Measurements from ENCODE around the gene STEAP2. TPM values are rescaled to one million over a fixed set of nuclear protein-coding genes. Genes with fewer than 3 reads are reported as not detected.

STEAP2 gene
- total RNA-seq, 1 experiment from 2014 or later, result 10.1 TPM

DNA sequence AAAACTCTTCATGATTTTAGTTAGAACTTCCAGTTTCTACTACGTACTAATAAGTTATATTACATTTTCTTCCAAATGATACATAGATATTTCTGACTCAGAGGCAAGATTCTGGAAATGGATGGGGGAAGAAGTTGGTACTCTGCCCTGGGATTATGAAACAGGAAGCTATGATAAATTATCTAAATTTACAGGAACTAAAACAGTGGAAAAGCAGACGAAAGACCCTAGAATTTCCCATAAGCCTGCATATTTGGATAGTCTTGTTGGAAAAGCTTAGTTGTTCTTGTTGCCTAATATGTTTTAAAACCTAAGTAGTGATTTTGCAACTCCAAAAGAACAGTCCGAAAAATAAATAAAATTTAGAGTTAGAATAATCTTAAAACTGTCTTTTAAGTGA is 55.3 kb downstream of the STEAP2 start:
- H3K36me3 ChIP-seq (ENCODE audit: low read depth), result no peaks in the 10 kb centered on the region
- H3K4me2 ChIP-seq, result no peak overlapping the region
- H3K27me3 ChIP-seq (ENCODE audit: insufficient read depth, low read depth), result no peaks in the 10 kb centered on the region
- BruUV-seq (replicated peaks), result no TSS peak
- no peaks in the 10 kb centered on the region for H3K9me2 ChIP-seq (ENCODE audit: insufficient read depth)
- peaks cover 3% of the 10 kb centered on the region; the same call in 1 of the 2 replicates for H3F3A ChIP-seq (ENCODE audit: insufficient read depth, low read depth)
- intact Hi-C loops (cut with micrococcal nuclease; ENCODE audit: unreplicated experiment), result no loop called here
- peaks cover 4% of the 10 kb centered on the region; the same call in 1 of the 2 replicates for H4K20me1 ChIP-seq (ENCODE audit: insufficient read depth)
- H3K27ac ChIP-seq, result no peak overlapping the region
- peaks cover 5% of the 10 kb centered on the region; the same call in 1 of the 2 replicates for H3K4me1 ChIP-seq (replicated peaks; ENCODE audit: insufficient read depth)
- DNase-seq, result no peak
- no peaks in the 10 kb centered on the region for H3K79me2 ChIP-seq (ENCODE audit: low read depth)
- no peak overlapping the region for H3K4me3 ChIP-seq
- CTCF ChIA-PET, result no interaction called here
- H2AFZ ChIP-seq, result no peak overlapping the region
- TF ChIP-seq, protein P1, sequence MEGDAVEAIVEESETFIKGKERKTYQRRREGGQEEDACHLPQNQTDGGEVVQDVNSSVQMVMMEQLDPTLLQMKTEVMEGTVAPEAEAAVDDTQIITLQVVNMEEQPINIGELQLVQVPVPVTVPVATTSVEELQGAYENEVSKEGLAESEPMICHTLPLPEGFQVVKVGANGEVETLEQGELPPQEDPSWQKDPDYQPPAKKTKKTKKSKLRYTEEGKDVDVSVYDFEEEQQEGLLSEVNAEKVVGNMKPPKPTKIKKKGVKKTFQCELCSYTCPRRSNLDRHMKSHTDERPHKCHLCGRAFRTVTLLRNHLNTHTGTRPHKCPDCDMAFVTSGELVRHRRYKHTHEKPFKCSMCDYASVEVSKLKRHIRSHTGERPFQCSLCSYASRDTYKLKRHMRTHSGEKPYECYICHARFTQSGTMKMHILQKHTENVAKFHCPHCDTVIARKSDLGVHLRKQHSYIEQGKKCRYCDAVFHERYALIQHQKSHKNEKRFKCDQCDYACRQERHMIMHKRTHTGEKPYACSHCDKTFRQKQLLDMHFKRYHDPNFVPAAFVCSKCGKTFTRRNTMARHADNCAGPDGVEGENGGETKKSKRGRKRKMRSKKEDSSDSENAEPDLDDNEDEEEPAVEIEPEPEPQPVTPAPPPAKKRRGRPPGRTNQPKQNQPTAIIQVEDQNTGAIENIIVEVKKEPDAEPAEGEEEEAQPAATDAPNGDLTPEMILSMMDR (conservative IDR thresholded peaks at IDR 0.05), result no peak
- no peak for TF ChIP-seq EZH2 (IDR thresholded peaks at IDR 0.05; ENCODE audit: low read depth)
- POLR2A ChIA-PET (ENCODE audit: unreplicated experiment), result interaction anchor here (0.7 kb wide), 1 partner anchor 66 kb away, joined by 7 read pairs; no protein-coding TSS in a partner anchor
- H3K9me3 ChIP-seq (ENCODE audit: insufficient read depth, low read depth), result no peaks in the 10 kb centered on the region

DNA sequence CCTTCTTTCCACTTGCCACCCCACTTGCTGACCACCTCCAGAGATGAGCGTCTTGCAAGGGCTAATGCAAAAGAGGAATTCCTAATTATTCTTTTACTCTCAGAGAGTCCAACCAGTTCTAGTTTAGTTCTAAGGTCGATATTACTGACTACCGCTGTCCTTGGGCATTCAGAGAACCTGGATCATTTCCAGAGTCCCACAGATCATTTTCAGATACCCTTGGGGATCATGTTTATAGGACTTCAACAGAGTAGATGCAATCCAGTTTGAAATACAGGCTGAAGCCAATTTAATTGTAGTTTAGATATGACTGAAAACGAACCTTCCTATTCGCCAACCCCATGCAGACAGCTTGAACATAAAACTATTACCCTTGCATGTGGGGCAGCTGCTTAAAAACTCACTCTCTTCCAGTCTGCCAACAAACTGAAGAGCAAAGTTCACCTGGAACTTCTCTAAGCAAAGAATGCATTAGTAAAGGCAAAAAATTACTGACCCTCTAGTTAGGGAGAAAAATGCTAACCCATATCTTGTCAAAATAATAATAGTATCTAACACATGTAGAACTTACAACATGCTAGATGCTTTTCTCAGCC is 55.8 kb downstream of the STEAP2 start:
- Histone ChIP-seq H3K27ac (no peak overlapping the region), H4K20me1 (ENCODE audit: insufficient read depth) (peaks cover 4% of the 10 kb centered on the region; the same call in 1 of the 2 replicates), H3K27me3 (ENCODE audit: insufficient read depth, low read depth) (no peaks in the 10 kb centered on the region), H3K4me2 (no peak overlapping the region), H2AFZ (no peak overlapping the region), H3F3A (ENCODE audit: insufficient read depth, low read depth) (no peaks in the 10 kb centered on the region; the same call in 1 of the 2 replicates), H3K9me2 (ENCODE audit: insufficient read depth) (no peaks in the 10 kb centered on the region), H3K9me3 (ENCODE audit: insufficient read depth, low read depth) (no peaks in the 10 kb centered on the region), H3K4me3 (no peak overlapping the region), H3K79me2 (ENCODE audit: low read depth) (no peaks in the 10 kb centered on the region), H3K4me1 (replicated peaks; ENCODE audit: insufficient read depth) (peaks cover 5% of the 10 kb centered on the region; the same call in 1 of the 2 replicates), H3K36me3 (ENCODE audit: low read depth) (no peaks in the 10 kb centered on the region)
- ChIA-PET CTCF (no interaction called here), POLR2A (ENCODE audit: unreplicated experiment) (no interaction called here)
- no peak for DNase-seq
- TF ChIP-seq EZH2 (IDR thresholded peaks at IDR 0.05; ENCODE audit: low read depth), result no peak
- TF ChIP-seq, protein P1 (conservative IDR thresholded peaks at IDR 0.05), result no peak
- BruUV-seq (replicated peaks), result no TSS peak
- intact Hi-C loops (cut with micrococcal nuclease; ENCODE audit: unreplicated experiment), result no loop called here

DNA sequence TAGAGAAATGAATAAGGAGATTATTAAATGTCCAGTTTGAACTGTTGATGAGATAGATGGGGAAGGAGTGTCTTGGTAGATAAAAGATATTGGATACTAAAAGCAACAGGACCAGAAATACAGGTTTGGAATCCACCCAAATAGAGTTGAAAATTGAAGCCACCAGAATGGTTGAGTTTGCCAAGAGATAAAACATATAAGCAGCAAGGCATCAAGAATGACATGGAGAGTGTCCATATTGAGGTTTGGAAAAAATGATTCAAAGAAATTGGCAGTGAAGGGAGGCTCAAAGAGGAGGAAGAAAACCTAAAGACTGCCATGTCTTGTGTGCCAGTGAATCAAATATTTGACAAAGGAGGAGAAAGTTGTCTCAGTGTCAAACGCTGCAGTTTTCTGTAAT is 57.6 kb downstream of the STEAP2 start:
- DNase-seq, result no peak
- Histone ChIP-seq H3K36me3 (ENCODE audit: low read depth) (no peaks in the 10 kb centered on the region), H4K20me1 (ENCODE audit: insufficient read depth) (no peaks in the 10 kb centered on the region), H3K9me3 (ENCODE audit: insufficient read depth, low read depth) (no peaks in the 10 kb centered on the region), H3K4me3 (no peak overlapping the region), H3K27ac (no peak overlapping the region), H3K4me2 (no peak overlapping the region), H3K9me2 (ENCODE audit: insufficient read depth) (no peaks in the 10 kb centered on the region), H3K79me2 (ENCODE audit: low read depth) (no peaks in the 10 kb centered on the region), H3K27me3 (ENCODE audit: insufficient read depth, low read depth) (no peaks in the 10 kb centered on the region), H3K4me1 (replicated peaks; ENCODE audit: insufficient read depth) (peaks cover 5% of the 10 kb centered on the region; the same call in 1 of the 2 replicates), H2AFZ (no peak overlapping the region), H3F3A (ENCODE audit: insufficient read depth, low read depth) (no peaks in the 10 kb centered on the region; the same call in 1 of the 2 replicates)
- no peak for TF ChIP-seq EZH2 (IDR thresholded peaks at IDR 0.05; ENCODE audit: low read depth)
- TF ChIP-seq, protein P1 (conservative IDR thresholded peaks at IDR 0.05), result no peak
- intact Hi-C loops (cut with micrococcal nuclease; ENCODE audit: unreplicated experiment), result no loop called here
- ChIA-PET POLR2A (ENCODE audit: unreplicated experiment) (no interaction called here), CTCF (no interaction called here)
- BruUV-seq (replicated peaks), result no TSS peak

Data from PC-9 (cell line).